ENCODE measurements around the gene MAST4.

Gene MAST4

DNA sequence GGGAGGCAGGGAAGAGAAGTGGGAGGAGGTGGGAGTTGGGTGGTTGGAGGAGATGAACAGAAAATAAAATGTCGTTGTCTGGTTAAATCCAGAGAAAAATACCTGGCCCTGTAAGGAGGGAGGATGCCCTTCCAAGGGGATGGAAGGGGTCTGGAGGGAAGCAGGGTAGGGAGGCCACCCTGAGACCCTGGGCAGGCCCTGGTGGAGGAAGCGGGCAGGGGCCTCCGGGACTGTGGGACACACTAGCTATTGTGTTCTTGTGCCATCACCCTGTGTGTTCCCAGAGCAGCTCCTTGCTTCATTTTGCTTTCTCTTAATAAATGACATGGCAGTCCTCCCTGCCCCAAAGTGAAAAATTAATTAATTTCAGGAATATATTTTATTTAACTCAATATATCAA lies 612.2 kb downstream of the MAST4 start:
- no peak for DNase-seq (ENCODE audit: low read depth in 3 of 3)

- DNase-seq (ENCODE audit: low read depth in 3 of 3) = peak; percentile 31 to 58 (median 32)
Measured at GRCh38 chr5:67209141-67209771, 613.1 kb downstream of the MAST4 start.

GRCh38 chr5:67211926-67212325 lies 615.7 kb downstream of the MAST4 start:
- no peak for DNase-seq (ENCODE audit: low read depth in 3 of 3)

DNA sequence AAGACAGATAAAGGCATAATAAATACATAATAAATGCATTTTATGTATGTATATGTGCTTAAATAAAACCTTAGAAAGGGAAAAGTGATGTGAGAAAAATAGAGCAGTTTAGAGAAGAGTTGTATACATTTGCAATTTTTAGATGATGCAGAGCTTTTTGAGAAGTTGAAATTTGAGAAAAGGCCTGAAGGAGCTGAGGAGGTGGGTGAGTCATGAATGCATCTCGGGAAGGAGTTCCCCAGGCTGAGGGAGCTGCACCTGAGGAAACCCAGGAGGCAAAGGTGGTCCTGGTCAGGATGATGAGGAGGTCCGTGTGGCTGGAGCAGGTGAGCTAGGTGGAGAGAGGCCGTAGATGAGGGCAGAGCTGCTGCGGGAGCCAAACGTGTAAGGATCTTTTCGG lies 617.8 kb downstream of the MAST4 start:
- DNase-seq (ENCODE audit: low read depth in 3 of 3) = no peak

DNA sequence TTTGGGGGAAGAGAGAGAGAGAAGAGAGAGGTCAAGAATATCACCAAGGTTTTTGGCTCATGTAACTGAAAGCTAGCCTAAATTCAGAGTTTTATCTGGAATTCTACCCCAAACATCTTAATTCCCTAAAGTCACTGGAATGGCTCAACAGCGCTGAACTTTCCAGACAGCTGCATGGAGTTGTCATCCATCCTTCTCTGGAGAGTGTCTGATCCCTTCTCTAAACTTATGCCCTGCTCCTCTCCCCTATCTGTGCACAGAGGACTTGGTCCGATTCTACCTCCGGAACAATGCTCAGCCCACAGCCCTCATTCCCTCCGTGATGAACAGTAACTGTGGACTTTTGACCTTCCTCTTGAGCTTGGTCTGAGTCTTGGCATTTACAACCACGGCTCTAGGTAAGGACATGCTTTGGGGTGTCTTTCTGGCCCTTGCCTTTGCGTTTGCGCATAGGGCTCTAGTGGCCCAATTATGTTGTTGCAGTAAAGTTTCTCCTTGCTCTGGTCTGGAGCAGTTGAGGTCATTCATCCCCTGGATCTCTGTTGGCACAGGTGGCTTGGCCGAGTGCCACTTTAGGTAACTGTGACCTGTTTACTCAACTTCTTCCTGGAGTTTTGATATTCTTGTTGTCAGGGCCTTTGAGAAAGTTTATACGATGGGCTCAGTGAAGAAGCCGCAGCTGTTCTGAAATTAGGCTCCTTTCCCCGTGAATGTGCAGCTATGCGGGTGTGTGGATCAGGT lies 618.7 kb downstream of the MAST4 start:
- no peak for DNase-seq (ENCODE audit: low read depth in 3 of 3)

DNA sequence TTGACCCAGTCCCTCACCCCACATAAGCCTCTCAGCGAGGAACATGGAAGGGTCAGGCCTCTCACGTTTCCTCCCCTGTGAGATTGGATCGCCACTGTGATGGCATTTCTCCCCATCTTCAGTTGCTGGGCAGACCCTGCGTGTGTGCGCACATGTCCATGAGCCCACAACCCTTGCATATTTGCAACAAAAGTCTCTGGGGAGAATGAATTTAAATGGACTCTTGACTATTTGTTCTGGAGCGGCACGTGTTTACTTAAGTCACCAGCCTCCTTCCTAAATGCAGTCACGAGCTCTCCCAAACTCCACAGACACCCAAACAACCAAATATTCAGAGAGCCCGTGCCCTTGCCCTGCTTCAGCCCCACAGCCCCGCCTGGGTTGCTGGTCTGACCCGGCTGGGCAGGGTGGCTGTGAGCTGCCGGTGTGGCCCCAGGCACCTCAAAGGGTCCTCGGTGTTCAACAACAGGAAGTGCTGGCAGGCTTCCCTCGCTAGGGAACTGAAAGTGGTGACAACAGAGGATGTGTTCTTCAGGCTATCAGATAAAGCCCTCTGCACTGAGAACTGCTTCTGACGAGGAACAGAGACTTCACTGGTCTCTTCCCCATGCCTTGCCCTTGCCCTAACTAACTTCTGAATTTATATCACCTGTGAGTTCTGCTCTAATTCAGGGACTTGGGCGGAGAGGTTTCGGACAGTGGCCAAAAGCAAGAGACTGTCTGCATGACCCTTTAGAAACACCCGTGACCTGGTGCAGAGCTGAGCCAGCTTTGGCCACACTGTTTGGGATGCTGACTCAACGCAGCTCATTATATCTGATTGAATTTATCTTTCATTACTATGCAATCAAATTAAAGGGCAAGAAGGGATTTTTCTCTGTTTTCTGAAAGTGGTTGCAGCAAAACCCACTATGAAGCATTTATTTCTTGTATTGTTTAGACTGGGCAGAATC lies 619.6 kb downstream of the MAST4 start:
- peak; percentile 30 to 57 (median 31) for DNase-seq (ENCODE audit: low read depth in 3 of 3)

GRCh38 chr5:67216564-67216963 lies 620.4 kb downstream of the MAST4 start:
- no peak for DNase-seq (ENCODE audit: low read depth in 3 of 3)
